ENCODE results near the gene E2F1.
"Not testable (repeated sequence)": the region's sequence is repeated elsewhere in the genome, so short reads cannot be mapped to it uniquely, and the experiment has no call there.

The E2F1 gene

DNA sequence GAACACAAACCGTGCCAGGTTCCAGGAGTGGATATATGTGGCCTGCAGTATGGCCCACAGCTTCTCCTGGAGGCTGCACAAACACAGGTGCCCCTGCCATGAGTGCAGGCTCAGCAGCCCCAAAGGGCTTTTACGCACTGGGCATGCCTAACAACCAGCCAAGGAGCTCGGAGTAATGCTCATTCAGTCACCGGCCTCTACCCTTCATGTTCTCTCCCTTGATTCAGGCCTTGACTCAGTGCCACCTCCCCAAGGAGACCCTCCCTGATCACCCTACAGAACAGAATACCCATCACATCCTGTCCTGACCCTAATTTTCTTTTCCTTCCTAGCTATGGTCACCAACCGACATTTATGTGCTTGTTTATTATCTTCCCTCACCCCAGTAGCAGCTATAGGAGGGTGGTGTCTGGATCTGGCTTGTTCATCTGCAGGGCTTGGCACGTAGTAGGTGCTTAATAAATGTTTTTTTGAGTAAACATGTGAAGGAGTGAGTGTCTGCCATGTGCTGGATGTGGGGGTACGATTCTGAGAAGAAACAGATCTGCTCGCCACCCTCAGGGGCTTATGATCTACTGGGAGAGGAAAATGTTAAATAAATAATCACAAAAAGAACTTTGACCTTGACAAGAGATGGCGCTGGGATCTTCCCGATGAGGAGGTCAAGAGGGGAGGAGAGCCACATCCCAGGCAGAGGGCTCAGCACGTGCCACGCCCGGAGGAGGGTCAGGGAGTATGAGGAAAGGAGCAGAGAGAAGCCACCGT is 24.7 kb upstream of the E2F1 start:
- DNase-seq = no peak

DNA sequence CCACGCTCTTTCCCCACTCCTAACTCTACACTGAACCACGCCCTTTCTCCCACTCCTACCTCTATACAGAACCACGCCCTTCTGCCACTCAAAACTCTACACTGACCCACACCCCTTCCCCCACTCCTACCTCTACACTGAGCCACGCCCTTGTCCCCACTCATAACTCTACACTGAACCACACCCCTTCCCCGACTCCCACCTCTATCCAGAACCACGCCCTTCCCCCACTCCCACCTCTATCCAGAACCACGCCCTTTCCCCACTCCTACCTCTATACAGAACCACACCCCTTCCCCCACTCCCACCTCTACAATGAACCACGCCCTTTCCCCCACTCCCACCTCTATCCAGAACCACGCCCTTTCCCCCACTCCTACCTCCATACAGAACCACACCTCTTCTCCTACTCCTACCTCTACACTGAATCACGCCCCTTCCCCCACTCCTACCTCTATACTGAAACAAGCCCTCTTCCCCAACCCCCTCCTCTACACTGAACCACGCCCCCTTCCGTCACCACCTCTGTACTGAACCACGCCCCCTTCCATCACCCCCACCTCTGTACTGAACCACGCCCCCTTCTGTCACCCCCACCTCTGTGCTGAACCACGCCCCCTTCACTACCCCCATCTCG is 23.8 kb upstream of the E2F1 start:
- DNase-seq = no peak

DNA sequence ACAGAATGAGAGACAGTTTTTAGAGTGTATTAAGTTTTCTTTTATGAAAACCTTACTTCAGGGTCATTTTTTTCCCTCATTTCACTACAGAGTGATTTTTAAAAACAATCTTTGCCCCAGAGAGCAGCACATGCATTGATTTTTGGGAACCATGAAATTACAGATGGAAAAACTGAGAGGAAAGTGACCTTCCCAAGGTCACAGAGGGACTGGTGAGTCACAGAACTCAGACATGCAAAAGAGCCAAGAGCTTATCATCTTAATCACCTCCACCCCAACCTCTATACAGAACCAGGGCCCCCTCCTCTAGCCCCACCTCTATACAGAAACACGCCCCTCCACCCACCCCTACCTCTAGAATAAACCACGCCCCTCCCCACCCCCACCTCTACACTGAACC is 23.2 kb upstream of the E2F1 start:
- DNase-seq = no peak

DNA sequence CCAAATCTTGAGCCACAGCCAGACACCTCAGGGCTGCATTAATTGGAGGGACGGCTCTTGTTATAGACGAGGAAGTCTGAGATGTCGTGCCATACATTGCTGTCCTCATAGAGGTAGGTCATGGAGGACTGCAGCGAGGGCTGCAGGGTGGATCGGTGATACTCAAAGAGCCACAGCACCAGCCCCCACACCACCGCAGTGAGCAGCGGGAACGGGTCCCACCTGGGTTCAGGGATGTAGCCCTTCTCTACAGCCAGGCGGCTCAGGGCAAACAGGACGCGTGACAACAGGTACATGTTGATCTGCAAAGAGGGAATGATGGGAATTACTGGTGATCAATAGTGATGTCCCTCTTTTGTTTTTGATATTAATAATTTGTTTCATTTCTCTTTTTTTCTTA is 21.5 kb upstream of the E2F1 start:
- DNase-seq = no peak

DNA sequence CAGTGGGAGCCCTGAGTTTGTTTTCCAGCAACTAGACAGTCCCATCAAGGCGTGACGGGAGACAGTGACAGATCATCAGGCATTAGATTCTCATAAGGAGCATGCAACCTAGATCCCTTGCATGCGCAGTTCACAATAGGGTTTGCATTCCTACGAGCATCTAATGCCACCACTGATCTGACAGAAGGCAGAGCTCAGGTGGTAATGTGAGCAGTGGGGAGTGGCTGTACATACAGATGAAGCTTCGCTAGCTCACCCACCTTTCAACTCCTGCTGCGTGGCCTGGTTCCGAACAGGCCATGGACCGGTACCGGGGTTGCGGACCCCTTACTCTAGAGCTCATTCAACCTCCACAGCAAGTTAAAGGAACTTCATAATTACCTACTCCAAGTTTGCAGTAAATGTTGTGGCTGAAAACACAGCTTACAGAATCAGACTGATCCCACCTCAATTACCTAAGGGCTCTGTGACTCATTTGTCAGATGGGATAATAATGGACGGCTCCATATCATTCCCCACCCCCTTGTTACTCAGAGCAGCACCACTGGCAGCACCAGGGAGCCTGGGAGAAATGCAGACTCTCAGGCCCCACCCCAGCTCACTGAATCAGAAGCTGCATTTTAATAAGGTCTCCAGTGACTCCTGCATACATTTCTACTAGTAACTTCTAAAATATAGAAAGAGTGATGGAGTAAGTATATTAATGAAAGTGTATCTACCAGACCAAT is 18.2 kb upstream of the E2F1 start:
- no peak for DNase-seq

DNA sequence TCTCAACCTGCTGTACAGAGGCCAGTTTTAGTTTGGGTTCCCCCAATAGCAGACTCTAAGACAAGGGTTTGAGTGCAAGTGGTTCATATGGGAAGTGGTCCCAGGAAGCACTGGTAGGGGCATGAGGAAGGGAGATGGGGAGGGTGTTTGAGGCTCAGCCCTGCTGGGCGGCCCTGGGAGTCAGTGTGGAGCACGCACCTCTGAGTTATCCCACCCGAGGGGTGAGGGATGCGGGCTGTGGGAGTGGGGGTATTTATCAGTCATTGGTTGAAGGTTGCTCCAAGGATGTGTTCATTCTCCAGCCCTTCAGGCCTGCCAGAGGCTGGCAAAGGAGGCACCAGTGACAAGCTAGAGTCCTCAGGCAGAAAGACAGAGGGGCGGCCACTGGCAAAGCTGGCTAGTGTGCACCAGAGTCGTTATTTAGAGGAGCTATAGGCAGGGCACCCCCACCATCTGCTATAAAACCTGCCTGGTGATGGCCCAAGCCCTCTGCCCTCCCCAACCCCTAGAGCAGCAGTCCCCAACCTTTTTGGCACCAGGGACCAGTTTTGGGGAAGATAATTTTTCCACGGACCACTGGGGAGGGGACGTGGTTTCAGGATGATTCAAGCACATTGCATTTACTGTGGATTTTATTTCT is 17.4 kb upstream of the E2F1 start:
- DNase-seq = no peak

DNA sequence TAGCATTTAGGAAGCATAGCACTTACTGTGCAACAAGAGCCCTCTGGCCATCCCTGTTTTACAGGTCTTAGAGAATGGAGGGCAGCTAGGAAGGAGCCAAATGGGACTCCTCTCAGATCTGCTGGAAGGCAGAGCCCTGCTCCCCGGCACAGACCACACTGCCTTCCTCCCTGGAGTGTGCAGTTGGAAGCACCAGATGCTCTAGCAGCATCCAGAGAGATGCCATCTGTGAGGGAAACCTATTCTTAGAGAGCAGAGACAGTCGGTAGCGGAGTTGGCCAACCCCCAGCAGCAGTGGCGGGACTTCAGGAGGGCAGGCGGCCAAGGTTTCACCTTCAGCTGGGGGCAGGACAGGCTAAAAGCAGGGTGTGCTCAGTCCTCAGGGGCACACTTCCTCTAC is 16.7 kb upstream of the E2F1 start:
- peak; percentile 47 for DNase-seq

DNA sequence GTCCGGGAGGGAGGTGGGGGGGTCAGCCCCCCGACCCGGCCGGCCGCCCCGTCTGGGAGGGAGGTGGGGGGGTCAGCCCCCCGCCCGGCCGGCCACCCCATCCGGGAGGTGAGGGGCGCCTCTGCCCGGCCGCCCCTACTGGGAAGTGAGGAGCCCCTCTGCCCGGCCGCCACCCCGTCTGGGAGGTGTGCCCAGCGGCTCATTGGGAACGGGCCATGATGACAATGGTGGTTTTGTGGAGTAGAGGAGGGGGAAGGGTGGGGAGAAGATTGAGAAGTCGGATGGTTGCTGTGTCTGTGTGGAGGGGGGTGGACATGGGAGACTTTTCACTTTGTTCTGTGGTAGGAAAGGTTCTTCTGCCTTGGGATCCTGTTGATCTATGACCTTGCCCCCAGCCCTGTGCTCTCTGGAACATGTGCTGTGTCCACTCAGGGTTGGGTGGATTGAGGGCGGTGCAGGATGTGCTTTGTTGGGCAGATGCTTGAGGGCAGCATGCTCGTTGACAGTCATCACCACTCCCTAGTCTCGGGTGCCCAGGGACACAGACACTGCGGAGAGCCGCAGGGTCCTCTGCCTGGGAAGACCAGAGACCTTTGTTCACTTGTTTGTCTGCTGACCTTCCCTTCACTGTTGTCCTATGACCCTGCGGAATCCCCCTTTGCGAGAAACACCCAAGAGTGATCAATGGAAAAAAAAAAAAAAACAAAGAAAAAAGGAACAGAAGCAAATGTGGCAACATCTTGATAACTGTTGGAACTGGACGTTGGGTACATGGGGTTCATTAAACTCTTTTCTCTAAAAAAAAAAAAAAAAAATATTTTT is 15.7 kb upstream of the E2F1 start:
- no peak for DNase-seq

DNA sequence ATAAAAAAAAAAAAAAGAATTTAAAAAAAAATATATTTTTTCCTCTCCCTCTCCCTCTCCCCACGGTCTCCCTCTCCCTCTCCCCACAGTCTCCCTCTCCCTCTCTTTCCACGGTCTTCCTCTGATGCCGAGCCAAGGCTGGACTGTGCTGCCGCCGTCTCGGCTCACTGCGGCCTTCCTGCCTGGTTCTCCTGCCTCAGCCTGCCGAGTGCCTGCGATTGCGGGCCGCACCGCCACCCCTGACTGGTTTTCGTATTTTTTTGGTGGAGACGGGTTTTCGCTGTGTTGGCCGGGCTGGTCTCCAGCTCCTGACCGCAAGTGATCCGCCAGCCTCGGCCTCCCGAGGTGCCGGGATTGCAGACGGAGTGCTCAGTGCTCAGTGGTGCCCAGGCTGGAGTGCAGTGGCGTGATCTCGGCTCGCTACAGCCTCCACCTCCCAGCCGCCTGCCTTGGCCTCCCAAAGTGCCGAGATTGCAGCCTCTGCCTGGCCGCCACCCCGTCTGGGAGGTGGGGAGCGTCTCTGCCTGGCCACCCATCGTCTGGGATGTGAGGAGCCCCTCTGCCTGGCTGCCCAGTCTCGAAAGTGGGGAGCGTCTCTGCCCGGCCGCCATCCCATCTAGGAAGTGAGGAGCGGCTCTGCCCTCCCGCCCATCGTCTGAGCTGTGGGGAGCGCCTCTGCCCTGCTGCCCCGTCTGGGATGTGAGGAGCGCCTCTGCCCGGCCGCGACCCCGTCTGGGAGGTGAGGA is 14.7 kb upstream of the E2F1 start:
- not testable (repeated sequence) for DNase-seq

DNA sequence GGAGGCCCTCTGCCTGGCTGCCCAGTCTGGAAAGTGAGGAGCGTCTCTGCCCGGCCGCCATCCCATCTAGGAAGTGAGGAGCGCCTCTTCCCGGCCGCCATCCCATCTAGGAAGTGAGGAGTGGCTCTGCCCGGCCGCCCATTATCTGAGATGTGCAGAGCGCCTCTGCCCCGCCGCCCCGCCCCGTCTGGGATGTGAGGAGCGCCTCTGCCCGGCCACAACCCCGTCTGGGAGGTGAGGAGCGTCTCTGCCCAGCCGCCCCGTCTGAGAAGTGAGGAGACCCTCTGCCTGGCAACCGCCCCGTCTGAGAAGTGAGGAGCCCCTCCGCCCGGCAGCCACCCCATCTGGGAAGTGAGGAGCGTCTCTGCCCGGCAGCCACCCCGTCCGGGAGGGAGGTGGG is 12.8 kb upstream of the E2F1 start:
- not testable (repeated sequence) for DNase-seq

DNA sequence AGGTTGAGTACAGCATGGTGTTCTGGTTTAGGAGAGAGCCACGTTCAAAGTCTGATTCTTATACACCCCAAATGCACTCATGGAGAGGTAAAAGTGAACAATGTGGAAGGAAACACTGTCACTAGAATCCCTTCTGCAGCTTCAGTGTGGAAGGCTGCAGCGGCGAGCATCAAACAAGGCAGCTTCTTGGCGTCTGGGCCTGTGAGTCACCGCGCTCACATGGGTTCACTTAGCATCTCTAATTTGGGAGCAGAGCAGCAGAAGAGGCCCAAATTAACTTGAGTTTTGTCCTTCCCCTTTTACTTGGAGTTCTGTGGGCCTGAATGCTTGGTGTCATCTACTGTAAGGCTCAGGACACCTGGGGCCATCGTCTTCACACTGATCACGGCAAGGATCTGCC is 10.9 kb upstream of the E2F1 start:
- peak; percentile 52 for DNase-seq

DNA sequence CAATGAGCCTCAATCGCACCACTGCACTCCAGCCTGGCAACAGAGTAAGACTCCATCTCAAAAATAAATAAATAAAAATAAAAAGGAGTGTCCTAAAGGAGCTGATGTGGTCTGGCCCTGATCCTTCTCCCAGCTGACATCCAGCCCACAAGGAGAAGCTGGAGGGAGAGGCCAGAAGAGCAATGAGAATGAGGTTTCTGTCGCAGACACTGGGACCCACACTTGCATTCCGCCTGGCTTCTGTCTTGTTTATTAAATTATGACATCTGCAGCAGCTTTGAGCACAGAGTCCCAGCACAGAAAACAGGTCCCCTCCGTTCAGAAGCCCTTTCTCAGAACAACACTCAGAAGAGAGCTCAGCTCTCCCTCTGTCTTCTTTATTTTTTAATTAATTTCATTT is 10.3 kb upstream of the E2F1 start:
- no peak for DNase-seq

DNA sequence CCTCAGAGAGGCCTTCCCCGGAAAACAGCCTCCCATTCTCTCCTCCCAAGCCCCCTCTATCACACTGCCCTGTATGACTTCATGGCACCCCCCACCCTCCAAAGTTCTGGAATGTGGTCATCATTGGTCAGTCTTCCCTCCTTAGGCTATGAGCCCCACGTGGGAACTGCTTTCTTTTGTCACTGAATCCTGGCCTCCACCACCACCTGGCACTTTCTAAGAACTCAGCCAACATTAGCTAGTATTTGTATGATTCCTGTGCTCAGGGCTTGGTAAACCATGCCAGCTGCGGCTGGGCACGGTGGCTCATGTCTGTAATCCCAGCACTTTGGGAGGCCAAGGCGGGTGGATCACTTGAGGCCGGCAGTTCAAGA is 8.4 kb upstream of the E2F1 start:
- DNase-seq = no peak

DNA sequence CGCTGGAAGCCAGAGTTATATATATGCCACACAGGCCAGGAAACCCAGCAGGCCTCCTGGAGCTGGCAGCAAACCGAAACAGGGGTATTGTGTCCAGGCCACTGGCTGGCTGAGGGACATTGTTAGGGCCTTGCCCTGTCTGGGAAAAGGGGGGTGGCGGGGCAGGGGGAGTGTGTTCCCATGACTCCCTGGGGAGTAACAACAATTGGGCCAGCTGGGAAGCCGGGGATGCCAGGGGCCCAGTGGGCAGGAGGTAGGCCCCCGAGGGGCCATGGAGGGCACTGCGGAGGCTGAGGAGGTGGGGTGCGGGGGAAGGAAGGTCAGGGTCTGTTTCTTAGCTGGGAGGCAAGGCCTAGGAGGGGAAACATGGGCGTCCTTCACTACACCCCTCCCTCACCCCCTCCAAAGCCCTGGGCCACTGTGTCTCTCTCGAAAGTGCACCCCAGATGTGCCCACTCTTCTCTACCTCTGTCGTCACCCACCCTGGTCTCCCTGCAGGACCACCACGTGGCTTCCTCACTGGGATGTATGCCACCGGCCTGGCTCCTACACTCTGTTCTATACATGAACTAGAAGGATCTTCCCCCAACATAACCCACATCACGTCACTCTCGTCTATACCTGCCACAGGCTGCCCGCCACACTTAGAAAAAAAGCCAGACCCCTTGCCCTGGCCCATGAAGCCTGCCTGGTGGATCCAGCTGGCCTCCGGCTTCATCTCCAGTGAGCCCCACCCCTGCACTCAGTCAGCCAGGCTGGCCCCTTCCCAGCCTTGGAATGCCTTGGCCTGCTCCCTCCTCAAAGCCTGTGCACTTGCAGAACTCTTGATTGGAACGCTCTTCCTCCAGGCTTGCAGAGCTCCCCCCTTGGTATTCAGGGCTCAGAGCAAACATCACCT is 7.8 kb upstream of the E2F1 start:
- peak; percentile 83 for DNase-seq

DNA sequence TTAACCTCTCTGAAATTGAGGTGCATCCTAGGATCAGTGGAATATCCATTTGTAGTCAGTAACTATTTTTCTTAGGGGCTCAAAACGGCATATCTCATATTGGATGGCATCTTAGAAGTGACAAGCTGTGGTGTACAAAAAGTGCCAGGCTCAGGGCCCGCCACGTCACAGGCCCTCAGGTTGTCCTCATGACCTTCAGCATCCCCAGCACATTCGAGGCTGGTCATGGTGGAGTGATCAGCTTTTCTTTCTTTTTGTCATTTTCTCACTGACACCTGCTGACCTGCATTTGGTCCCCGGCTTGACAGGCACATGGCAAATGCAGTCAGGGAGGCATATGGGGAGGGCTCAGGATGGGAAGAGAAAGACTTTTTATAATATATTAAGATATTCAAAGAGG is 7.1 kb upstream of the E2F1 start:
- DNase-seq = peak; percentile 67

DNA sequence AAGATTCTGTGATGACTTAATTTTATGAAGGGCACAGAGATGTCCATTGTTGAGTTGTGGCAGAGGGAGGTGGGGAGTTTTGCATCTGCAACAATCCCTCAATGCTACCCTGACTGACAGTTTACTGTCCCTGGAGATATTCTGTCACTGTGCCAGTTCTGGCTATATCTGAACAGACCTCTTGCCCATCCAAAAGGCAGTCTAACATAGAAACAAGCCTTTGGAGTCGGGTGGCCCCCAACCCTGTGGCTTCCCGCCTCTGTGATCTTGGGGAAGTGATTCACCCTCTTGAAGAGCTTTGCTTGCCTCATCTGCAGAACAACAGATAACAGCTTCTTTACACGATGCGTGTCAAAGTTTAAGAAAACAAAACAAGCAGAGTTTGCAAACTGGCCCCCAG is 3.8 kb upstream of the E2F1 start:
- no peak for DNase-seq

DNA sequence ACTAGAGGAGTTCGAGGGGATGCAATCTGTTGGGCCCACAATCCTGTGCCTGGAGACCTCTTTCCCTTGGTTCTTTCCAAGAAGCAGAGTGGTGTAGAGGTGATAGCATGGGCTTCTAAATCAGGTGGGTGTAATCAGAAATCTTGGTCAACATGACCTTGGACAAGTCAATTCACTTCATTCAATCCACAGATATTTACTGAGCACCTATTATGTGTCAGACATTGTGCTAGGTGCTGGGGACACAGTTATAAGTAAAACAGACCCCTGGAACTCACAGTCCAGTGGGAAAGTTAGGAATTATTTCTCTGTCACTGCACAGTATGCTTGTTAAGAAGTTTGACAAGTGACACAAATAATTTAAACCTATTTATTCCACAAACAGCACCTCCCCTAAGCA is 3.3 kb upstream of the E2F1 start:
- DNase-seq = no peak

DNA sequence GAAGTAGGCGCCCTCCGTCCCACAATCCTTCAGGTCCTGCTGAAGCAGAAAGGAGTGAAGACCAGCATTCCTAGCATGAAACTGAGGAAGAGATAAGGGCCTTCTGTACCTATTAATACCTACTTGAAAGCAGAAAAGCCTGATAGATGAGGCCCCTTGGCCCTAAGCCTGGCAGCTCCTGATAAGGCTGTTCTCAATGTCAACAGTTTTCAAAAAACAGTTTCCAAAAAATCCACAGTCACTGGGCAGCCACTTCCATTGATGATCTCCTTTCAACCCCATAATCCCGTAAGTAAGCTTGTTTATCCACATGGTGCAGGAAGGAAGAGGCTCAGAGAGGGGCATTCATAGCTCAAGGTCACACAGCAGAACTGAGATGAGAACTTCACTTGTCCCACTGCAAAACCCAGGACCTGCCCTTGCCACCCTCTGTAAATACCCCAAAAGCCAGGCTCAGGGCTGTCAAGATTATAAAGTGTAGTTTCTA is 2.8 kb upstream of the E2F1 start:
- DNase-seq = no peak

DNA sequence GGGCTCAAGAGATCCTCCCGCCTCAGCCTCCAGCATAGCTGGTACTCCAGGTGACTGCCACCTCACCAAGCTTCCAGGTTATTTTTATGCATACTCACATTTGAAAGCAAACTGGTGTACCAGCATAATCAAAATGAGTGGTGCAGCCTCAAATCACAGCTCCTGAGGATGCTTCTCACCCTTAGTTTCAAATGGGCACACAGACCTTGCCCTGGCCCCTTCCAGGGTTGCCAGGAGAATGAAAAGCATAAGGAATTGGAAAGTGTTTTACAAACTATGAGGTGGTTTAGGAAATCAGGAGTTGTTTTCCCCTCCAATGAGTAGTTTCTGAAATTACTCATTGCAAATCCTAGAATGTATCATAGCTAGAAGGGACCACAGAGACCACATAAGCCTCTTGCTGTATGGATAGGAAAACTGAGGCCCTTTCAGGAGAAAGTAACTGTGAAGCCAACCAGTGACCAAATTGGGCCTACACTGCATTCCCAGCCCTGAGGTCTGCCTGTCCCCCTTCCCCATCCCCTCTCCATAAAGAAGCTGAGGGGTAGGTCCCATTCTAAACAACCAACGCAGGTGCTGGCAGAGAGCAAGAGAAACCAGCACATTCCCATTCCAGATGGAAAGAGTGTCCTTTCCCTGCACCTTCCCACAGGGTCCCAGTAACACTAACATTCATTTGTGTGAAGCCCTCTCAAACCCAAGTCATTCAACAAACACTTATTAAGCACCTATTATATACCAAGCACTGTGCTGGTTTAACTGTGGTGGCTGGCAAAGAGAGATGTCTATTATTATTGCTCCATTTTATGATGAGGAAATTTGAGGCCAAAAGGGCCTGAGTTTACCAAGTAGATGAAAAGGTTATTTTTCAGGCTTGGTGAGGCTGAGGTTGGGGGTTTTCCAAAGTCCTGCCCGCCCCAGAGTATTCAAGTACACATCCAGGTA is 2.1 kb upstream of the E2F1 start:
- no peak for DNase-seq

Measured in eye (tissue), 1 donor.